GM18907 (cell line): ENCODE results near the gene AKAP12.
"Not testable (repeated sequence)": the region's sequence is repeated elsewhere in the genome, so short reads cannot be mapped to it uniquely, and the experiment has no call there.

Experiments used
- ATAC-seq: cut with Tn5 transposase; IDR thresholded peaks from one replicate; pipeline ENCODE4 v1.9.1; 2021; ENCODE audit warnings: mild to moderate bottlenecking, moderate library complexity; ENCODE audit not compliant: unreplicated experiment

The AKAP12 gene

DNA sequence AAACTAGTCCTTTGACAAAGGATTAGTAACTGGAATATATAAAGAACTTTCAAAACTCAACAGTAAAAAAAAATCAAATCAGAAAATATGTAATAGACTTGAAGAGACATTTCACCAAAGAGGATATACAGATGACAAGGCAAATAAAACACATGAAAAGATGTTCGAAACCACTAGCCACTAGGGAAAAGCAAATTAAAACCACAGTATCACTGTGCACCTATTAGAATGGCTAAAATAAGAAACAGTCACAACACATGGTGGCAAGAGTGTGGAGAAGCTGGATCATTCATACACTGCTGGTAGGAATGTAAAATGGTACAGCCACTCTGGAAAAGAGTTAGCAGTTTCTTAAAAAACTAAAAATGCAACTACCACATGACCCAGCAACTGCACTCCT, 136.7 kb downstream of the AKAP12 start:
- no peak for ATAC-seq

DNA sequence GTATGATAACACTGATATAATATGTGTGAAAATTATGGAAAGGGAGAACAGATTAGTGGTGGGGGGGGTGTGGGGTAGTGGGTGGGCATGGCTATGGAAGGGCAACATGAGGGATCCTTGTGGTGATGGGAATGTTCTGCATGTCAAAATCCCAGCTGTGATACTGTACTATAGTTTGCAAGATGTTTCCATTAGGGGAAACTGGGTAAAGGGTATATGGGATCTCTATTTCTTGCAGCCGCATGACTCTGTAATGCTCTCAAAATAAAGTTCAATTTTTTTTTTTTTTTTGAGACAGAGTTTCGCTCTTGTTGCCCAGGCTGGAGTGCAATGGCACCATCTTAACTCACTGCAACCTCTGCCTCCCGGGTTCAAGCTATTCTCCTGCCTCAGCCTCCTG, 137.3 kb downstream of the AKAP12 start:
- ATAC-seq, result no peak

DNA sequence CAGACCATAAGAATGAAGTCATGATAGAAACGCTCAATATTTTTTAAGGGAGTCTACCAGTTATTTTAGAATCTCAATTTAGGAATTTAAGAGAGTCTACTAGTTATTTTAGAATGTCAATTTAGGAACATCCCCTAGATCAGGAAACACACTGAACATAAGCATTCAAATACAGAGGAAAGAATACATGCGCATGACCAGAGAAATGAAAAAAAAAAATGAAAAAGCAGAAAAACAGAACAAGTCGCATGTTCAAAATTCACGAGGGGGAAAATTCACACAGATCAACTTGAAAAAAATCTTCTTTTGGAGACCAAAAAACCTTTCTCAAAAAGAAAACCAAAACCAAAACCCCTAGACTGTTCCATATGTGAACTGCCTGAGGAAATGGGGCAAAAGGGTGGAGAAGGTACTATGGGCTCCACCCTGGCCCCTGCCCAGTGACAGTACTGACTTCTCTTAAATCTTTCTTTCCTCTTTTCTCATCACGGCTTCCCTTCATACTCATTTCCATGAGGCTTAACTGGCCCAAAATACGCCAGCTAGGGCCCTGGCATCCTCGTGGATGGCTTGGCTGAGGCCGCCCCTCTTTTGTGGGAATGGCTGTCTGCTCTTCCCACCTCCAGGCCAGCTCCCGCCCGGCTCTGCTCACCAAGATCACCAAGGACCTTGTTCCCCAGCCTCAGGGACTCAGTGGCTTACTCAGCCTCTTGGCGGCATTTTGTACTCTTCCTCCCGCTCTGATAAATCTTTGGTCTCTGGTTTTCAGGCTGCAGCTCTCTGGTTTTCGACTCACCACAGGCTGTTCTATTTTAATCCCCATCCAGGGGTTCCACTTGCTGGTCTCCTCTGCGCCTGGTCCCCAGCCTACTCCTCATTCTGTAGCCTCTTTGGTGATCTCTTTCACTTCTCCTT, 140.4 kb downstream of the AKAP12 start:
- ATAC-seq, result peak; percentile 73

DNA sequence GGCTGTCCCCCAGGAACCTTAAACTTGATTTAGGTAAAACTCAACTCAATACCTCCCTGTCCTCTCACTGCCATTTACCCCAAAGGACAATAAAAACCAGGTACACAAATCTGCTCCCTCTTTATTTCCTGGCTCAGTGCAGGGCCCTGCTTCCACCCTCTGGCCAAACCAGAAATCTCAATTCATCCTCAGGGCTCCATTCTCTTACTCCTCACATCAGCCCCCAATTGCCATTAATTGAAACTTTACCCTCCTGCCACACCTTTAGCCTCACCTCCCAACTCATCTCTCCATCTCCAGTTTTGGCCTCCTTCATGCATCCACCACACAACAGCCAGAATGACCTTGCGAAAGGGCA, 141.1 kb downstream of the AKAP12 start:
- ATAC-seq, result no peak

DNA sequence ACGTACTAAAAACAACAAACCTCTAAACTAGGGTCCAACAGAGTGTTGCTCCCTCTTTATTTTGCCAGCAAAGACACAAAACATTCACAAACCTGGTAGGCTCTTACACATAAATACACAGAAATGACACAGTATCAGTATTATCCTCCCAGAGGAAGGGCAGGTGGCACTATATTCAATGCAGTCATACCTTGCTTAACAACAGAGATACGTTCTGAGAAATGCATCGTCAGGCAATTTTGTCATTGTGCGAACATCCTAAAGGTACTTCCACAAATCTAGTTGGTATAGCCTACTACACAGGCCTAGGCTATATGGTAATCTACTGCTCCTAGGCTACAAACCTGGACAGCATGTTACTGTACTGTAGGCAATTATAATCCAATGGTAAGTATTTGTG, 142.0 kb downstream of the AKAP12 start:
- no peak for ATAC-seq

DNA sequence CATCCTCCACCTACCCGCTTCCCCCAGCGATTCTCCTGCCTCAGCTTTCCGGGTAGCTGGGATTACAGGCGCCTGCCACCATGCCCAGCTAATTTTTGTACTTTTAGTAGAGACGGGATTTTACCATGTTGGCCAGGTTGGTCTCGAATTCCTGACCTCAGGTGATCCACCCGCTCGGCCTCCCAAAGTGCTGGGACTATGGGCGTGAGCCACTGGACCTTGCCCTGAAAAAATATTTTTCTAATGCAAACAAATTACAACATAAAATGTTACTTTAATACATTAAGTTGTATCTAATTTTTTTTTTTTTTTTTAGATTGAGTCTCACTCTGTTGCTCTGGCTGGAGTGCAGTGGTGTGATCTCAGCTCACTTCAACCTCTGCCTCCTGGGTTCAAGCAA, 142.9 kb downstream of the AKAP12 start:
- ATAC-seq, result not testable (repeated sequence)

DNA sequence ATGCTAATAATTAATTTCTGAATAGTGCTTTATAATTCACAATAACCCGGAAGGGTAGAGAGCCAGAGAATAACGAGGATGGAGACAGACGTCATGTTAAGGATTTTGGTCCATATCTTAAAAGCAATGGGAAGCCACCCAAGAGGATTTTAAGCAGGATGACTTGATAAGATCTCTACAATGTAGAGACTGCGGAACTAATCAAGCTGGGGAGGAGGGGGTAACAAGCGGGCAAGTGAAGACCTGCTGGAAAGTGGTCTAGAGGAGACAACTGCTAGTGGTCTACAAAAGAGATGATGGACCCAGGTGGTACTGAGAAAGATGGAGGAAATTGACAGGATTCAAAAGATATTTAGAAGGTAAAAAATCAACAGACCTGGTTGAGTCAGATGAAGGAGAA, 144.4 kb downstream of the AKAP12 start:
- ATAC-seq, result no peak

DNA sequence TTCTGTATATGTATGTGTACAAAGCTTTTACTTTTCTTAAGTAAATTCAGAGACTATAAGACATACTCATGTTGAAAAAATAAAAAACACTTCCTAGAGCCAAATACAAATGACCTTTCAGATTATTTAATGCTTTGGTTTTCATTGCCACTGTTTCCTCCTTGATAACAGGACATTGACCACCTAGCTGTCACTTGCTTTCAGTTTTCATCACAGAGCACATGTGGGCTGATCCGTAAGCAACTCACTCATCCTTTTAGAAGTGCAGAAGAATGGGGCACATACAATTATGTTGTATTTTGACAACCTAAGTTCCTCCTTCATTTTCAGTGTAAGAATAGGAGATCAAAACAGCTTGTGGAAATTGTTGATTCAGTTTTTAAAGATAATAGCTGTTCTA, 145.4 kb downstream of the AKAP12 start:
- ATAC-seq, result no peak

DNA sequence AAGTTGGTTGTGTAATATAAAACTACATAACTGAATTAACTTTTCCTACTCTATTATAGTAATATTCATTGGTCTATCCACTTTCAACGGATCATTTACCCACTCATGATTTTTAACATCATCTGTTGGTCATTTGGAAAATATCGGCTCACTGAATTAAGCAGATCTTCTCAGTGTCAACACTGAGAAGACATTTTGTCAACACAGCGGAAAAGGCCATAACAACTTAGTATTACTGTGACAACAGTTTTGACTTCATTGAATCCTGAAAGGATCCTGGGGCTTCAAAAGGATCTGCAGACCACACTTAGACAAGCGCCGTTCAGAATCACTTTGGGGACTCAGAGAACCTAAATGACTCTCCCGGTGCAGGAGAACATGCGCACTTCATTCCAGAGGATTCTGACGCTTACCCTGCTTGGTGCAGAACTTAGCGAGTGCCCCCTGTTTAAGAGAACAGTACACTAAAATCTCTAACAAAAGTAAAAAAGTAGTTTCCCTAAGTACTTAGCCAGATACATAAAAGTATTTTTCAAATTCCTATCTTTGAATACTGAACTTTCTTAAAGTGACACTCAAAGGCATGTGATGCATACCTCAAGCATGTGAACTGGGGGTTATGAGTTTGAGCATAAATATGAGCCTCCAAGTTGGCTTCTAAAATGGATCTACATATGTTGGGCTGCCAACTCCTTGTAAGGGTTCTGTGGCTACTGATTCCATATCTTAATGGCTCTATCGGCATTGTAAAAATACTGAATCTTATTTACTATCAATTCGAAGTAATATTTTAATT, 147.6 kb downstream of the AKAP12 start:
- ATAC-seq, result no peak

DNA sequence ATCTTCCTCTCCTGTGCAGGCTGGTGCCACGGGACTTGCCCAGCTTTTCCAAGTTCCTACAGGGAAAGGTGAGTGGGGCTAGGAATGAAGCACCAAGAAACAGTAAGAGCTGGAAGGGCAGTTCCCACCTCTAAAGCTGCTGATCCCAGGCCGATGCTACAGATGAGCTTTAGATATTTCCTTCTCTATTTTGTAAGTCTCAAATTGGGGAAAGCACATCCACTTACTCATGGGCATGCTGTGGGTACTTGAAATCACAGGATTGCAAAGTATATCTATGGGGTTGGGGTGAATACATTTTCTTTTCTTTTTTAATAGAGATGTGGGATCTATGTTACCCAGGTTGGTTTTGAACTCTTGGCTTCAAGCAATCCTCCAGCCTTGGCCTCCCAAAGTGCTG, 148.5 kb downstream of the AKAP12 start:
- ATAC-seq, result no peak

DNA sequence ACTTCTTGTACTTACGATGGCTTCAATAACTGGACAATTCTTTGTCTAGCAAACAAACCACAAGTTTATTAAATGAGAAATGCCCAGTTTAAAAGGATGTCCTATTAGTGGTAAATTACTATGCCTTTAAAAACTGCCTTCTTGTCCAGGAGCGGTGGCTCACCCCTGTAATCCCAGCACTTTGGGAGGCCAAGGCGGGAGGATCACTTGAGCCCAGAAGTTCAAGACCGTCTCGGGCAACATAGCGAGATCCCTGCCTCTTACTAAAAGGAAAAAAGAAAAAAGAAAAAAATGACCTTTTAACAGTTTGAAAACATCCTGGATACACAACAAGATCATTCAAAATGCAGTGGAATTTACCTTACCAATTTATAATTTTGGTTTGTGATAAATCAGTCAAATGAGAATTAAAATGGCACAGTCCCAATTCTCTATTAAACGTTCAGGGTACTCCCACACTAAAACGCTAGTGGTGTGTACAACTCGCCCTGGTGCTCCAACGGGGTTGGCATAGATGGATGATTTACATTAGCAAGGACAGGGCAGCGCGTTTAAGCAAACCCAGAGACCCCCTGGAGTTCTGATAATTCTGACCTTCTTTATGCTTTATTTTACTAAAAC, 149.3 kb downstream of the AKAP12 start:
- ATAC-seq, result no peak

DNA sequence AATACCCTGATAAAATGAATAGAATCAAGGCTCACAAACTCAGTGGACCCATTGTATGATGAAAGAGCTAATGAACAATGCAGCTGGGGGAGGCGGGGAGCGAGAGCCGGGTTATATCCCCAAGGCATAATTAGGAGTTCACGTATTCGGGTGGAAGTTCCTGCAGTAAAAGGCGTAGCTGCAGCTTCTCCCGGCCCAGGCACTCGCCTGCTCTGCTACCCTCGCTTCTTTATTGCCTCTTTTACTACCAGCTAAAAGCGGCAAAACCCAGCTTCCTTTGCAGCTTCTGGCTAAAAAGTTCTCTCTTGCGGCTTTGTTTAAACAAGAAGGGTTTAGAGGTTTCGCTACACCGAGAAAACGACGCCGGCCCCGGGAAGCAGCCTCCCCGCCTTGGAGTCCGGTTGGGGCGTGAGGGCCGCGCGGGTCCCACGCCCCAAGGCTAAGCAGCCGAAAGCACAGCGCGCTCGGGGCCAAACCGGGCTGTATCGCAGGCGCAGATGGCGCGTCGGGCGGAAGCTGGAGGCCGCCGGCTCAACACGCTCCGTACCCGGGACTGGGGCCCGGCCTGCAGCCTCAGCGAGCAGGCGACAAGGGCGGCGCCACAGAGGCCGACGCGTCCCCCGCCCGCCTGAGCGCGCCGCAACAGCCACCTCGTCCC, 150.0 kb downstream of the AKAP12 start:
- peak; percentile 69 for ATAC-seq

DNA sequence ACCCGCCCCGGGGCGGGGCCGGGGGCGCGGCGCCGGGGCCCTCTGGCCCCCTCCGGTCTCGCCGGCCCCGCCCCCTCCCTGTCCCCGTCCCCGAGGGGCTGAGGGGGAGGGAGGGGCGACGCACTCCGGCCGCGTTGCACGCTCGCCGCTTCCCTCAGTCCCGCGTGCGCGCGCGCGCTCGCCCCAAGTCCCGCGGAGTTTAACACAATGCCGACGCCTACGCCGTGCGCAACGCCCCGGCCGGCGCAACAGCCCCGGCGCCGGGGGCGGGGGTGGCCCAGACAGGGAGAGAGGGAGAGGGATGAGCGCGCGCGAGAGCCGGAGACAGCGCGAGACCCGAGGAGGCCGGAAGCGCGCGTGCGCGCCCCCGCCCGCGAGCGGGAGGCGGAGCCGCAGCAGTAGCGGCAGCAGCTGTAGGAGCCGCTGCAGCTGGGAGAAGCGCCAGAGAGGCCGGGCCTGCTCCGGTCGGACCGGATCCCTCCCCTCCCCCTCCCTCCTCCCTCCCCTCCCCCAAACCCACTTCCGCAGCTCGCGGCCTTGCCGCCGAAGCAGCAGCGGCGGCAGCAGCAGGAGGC, 150.6 kb downstream of the AKAP12 start:
- peak; percentile 88 for ATAC-seq

DNA sequence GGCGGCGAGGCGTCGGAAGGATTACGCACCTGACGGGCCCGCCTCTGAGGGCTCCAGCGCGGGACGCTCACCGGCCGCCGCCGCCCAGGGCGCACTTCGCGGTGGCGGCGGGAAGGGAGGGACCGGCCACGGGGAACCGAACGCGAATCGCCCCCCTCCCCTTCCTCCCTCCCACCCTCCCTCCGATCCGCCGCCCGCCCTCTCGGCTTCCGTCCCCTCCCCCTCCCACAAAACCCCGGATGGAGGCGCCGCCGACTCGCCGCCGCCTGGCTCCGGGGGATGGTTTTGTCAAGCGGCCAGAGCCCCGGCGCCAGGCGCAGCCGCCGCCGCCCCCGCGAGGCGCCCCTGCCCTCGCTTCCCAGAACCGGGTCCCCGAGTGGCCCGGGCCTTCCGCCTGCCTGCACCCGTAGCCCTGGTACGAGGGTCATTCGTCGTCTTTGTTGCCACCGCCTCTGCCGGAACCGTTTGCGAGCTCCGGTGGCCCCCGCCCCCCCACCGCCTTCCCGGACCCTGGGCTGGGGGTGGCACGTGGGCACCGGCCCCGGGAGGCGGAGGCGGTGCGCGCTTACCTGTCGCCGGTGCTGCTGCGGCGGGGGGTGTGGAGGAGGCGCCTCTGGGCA, 151.2 kb downstream of the AKAP12 start:
- ATAC-seq, result peak; percentile 17

DNA sequence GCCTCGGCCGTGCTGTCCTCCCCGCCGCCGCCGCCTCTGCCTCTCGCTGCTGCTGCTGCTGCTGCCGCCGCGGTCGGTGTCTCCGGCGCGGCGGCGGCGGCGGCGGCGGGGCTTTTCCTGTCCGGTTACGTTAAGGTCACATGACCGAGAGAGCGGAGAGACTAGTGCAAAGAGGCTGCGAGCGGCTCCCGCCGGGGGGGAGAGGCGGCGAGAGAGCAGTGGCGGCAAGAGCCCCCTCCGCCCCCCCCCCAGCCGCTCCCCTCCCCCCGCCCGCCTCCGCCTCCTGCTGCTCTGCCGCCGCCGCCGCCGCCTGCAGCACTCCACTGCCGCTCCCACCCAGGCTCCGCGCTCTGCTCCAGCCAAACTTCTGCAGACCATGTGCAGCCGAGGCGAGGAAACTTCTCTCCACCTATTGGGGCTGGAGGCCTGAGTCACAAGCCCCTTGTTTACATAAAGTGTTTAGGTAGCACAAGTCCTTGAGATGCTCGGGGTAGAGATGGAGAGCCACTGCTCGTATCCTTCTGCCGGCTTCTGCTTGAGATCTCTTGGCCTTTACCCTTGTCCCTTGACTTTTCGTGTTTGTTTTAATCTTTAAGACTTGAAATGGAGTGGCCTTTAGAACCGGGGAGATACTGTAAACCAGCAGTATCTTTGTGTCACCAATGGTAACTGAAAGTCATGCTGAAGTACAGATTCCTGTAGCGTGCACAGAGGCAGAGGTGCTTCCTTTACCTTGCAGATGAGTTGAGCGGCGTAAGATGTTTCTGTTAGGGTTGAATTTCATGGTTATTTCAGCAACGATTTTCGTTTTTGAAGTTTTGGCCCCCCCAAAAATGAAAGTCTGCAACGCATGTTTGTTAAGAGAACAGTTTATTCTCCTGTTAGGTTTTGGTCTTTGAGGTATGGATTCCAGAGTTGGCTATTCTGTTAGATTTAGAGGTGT, 152.0 kb downstream of the AKAP12 start, which contains the start of gene ZBTB2:
TSS of gene ZBTB2 (minus strand) at position 89 of the 943 bp plus-strand sequence. CDS start 17,922 bp downstream, outside the sequence.
- ATAC-seq, result peak; percentile 22

DNA sequence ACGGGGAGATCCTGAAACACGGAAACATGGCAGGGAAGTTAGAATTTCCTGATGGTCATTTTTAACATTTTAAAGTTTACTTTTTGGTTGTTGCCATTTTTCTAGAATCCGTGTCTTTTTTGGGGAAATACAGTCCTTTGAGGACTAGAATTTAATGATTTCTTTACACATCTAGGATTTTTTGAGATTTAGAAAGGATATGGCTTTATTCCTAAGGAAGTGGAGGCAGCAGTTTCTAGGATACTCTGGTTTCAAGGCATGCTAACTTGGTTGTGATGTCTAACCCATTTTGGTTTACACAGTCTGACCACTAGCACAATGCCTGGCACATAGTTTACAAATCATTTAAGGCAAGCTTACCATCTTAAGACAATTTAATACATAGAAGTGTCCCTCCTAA, 152.7 kb downstream of the AKAP12 start:
- ATAC-seq, result no peak

DNA sequence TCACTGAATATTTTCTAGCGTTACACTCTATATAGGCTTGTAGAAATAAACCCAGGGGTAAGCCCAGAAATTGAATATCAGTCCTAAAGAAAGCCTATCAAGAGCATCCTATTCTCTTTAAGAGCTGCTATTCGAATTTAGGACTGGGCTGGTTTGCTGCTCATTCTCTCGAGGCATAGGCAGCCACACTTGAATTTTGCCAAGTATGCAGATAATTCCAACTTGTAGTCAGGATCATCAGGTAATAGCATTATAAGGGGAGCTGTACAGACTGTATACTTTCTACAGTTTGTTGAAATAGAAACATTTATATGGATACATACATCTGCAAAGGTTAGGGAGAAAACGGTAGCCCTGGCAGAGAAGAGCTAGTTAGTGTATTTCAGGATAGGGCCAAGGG, 153.6 kb downstream of the AKAP12 start:
- ATAC-seq, result no peak

DNA sequence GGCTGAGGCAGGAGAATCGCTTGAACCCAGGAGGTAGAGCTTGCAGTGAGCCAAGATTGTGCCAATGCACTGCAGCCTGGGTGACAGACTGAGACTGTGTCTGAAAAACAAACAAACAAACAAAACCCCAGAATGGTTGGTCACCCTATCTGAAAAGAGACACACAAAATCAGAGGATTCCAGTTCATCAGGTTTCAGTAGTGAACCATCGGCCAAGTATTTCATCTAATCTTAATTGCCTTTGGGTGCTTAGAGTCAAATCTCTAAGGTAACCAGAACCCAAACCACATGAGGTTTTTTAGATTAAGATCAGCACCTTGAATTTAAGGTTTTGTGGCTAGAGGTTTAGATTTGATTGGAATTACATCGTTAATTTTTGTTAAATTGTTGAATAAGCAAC, 159.9 kb downstream of the AKAP12 start:
- ATAC-seq, result no peak

DNA sequence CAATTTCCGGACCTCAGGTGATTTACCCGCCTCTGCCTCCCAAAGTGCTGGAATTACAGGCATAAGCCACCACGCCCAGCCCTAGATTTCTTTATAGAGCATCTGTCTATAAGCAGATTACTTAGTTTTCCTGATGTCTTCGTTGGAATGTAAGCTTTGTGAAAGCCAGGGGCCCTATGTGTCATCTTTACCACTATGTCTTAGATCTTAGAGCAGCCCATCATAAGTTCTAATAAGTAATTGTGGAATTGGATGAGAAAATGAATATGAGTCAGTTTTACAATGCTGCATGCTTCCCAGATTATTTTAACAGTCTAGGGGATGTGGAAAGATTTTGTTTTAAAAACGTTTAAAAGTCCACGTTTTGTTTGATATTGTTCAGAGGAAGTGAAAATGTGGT, 160.7 kb downstream of the AKAP12 start:
- ATAC-seq, result no peak
